H9 (cell line): ENCODE data around the gene SLC6A3. TPM values are rescaled to one million over a fixed set of nuclear protein-coding genes. Genes with fewer than 3 reads are reported as not detected.
"Not testable (repeated sequence)": the region's sequence is repeated elsewhere in the genome, so short reads cannot be mapped to it uniquely, and the experiment has no call there.

Source experiments
- DNase-seq: peaks from one replicate; pipeline ENCODE4 v3.0.0-alpha.2; 2017
- H2AFZ ChIP-seq: one replicate; pipeline ENCODE4 v1.6.1; 2013; ENCODE audit warnings: mild to moderate bottlenecking, low read length, control low read depth, moderate library complexity
- H2AK5ac ChIP-seq: 2 replicates; pipeline ENCODE4 v1.6.1; 2013; ENCODE audit warnings: low read length, control low read depth, mixed read lengths; ENCODE audit not compliant: insufficient read length
- H2BK120ac ChIP-seq: one replicate; pipeline ENCODE4 v1.6.1; 2013; ENCODE audit warnings: low read depth, mild to moderate bottlenecking, low read length, control low read depth, inconsistent platforms; ENCODE audit not compliant: poor library complexity, severe bottlenecking
- H2BK12ac ChIP-seq: 2 replicates; pipeline ENCODE4 v1.6.1; 2013; ENCODE audit warnings: low read length, control low read depth, mixed read lengths, low read depth; ENCODE audit not compliant: insufficient read length
- H2BK15ac ChIP-seq: 2 replicates; pipeline ENCODE4 v1.6.1; 2013; ENCODE audit warnings: low read depth, low read length, control low read depth
- H2BK20ac ChIP-seq: one replicate; pipeline ENCODE4 v1.6.1; 2013; ENCODE audit warnings: low read depth, mild to moderate bottlenecking, low read length, control low read depth, inconsistent platforms; ENCODE audit not compliant: poor library complexity, severe bottlenecking
- H2BK5ac ChIP-seq: 2 replicates; pipeline ENCODE4 v1.6.1; 2013; ENCODE audit warnings: low read length, control low read depth, mixed read lengths; ENCODE audit not compliant: insufficient read length
- H3K14ac ChIP-seq: 2 replicates; pipeline ENCODE4 v1.6.1; 2013; ENCODE audit warnings: low read length, control low read depth; ENCODE audit not compliant: insufficient read depth
- H3K18ac ChIP-seq: 2 replicates; pipeline ENCODE4 v1.6.1; 2013; ENCODE audit warnings: low read depth, mild to moderate bottlenecking, mixed read lengths, low read length, control low read depth; ENCODE audit not compliant: insufficient read length
- H3K23ac ChIP-seq: 2 replicates; pipeline ENCODE4 v1.6.1; 2013; ENCODE audit warnings: low read length, control low read depth, mixed read lengths, low read depth; ENCODE audit not compliant: insufficient read length
- H3K23me2 ChIP-seq: 2 replicates; pipeline ENCODE4 v1.6.1; 2013; ENCODE audit warnings: low read depth, mild to moderate bottlenecking, mixed read lengths, low read length, control low read depth; ENCODE audit not compliant: insufficient read length, poor library complexity, severe bottlenecking
- H3K27ac ChIP-seq: 2 replicates; pipeline ENCODE4 v1.5.1; 2013; ENCODE audit warnings: low read length, control low read depth, mixed read lengths, low read depth; ENCODE audit not compliant: insufficient read length
- H3K27me3 ChIP-seq: 2 replicates; pipeline ENCODE4 v1.6.1; 2013; ENCODE audit warnings: low read length, control low read depth, inconsistent platforms; ENCODE audit not compliant: insufficient read depth
- H3K4ac ChIP-seq: 2 replicates; pipeline ENCODE4 v1.6.1; 2013; ENCODE audit warnings: low read depth, mild to moderate bottlenecking, control low read depth, inconsistent platforms, low read length, moderate library complexity
- H3K4me1 ChIP-seq: 2 replicates; pipeline ENCODE4 v1.6.1; 2013; ENCODE audit warnings: low read length, control low read depth, inconsistent platforms; ENCODE audit not compliant: insufficient read depth
- H3K4me2 ChIP-seq: 2 replicates; pipeline ENCODE4 v1.6.1; 2013; ENCODE audit warnings: low read length, control low read depth, mixed read lengths; ENCODE audit not compliant: insufficient read length, insufficient read depth
- H3K56ac ChIP-seq: 2 replicates; pipeline ENCODE4 v1.6.1; 2013; ENCODE audit warnings: low read depth, mild to moderate bottlenecking, mixed read lengths, low read length, control low read depth; ENCODE audit not compliant: insufficient read length
- H3K79me1 ChIP-seq: 2 replicates; pipeline ENCODE4 v1.6.1; 2013; ENCODE audit warnings: low read depth, mild to moderate bottlenecking, moderate library complexity, low read length, control low read depth, inconsistent platforms; ENCODE audit not compliant: insufficient read depth, poor library complexity, severe bottlenecking
- H3K79me2 ChIP-seq: 2 replicates; pipeline ENCODE4 v1.6.1; 2013; ENCODE audit warnings: low read length, control low read depth, inconsistent platforms; ENCODE audit not compliant: insufficient read depth
- H3K9ac ChIP-seq: 2 replicates; pipeline ENCODE4 v1.6.1; 2013; ENCODE audit warnings: low read length, control low read depth, mixed read lengths; ENCODE audit not compliant: insufficient read length; ENCODE audit errors: extremely low read depth
- H3K9me3 ChIP-seq: one replicate; pipeline ENCODE4 v1.6.1; 2013; ENCODE audit warnings: low read depth, low read length, inconsistent platforms; ENCODE audit not compliant: control insufficient read depth
- H3T11ph ChIP-seq: one replicate; pipeline ENCODE4 v1.6.1; 2013; ENCODE audit warnings: mild to moderate bottlenecking, low read length, control low read depth, inconsistent platforms
- H4K20me1 ChIP-seq: one replicate; pipeline ENCODE4 v1.6.1; 2013; ENCODE audit not compliant: control insufficient read depth, insufficient read length, insufficient read depth
- H4K5ac ChIP-seq: 2 replicates; pipeline ENCODE4 v1.6.1; 2013; ENCODE audit warnings: low read depth, mild to moderate bottlenecking, mixed read lengths, low read length, control low read depth; ENCODE audit not compliant: insufficient read length
- H4K8ac ChIP-seq: replicated peaks from 2 replicates; pipeline ENCODE4 v1.6.1; 2013; ENCODE audit warnings: low read length, control low read depth, mixed read lengths, low read depth; ENCODE audit not compliant: insufficient read length
- H4K91ac ChIP-seq: 2 replicates; pipeline ENCODE4 v1.6.1; 2013; ENCODE audit warnings: low read depth, mild to moderate bottlenecking, moderate library complexity, mixed read lengths, low read length, control low read depth; ENCODE audit not compliant: insufficient read length
- H3K27ac Mint-ChIP-seq, 3 experiments: 2 replicates in 2 of 3; 3 replicates in 1 of 3; pipeline ENCODE4 v1.8.0; 2020 to 2021; ENCODE audit warnings: mixed read lengths in 3 of 3, mild to moderate bottlenecking in 1 of 3, moderate library complexity in 1 of 3
- H3K27me3 Mint-ChIP-seq: 2 replicates; pipeline ENCODE4 v1.8.0; 2021; ENCODE audit warnings: low read depth, mild to moderate bottlenecking, moderate library complexity, mixed read lengths
- H3K36me3 Mint-ChIP-seq, 3 experiments: 2 replicates in 2 of 3; 3 replicates in 1 of 3; pipeline ENCODE4 v1.8.0; 2020 to 2021; ENCODE audit warnings: low read depth in 3 of 3, mixed read lengths in 3 of 3; ENCODE audit not compliant: insufficient read depth in 1 of 3
- H3K4me1 Mint-ChIP-seq, 2 experiments: 2 replicates each; pipeline ENCODE4 v1.8.0; 2020; ENCODE audit warnings: mixed read lengths in 2 of 2
- H3K4me3 Mint-ChIP-seq, 2 experiments: 2 replicates in 1 of 2; 3 replicates in 1 of 2; pipeline ENCODE4 v1.8.0; 2020 to 2021; ENCODE audit warnings: mild to moderate bottlenecking in 2 of 2, mixed read lengths in 2 of 2, moderate library complexity in 1 of 2
- H3K9me3 Mint-ChIP-seq, 2 experiments: 2 replicates in 1 of 2; 3 replicates in 1 of 2; pipeline ENCODE4 v1.8.0; 2020; ENCODE audit warnings: mild to moderate bottlenecking in 2 of 2, mixed read lengths in 2 of 2, moderate library complexity in 1 of 2
- CTCF ChIP-seq: fragments of 200-600 bp; sonication (generic); conservative IDR thresholded peaks from 3 replicates; pipeline ENCODE4 v1.8.0; 2021; ENCODE audit warnings: antibody characterized with exemption, mild to moderate bottlenecking
- WGBS: extraction: QIAGEN DNeasy Blood & Tissue Kit; methylation state at CpG from one replicate; pipeline ENCODE4 v1.1.7; 2013; ENCODE audit warnings: missing lambda C conversion rate, low lambda C conversion rate, mixed read lengths; ENCODE audit not compliant: insufficient read length; ENCODE audit errors: extremely low coverage; 5-methylcytosine and 5-hydroxymethylcytosine counted together
- total RNA-seq: library from RNA; stranded (reverse); gene quantifications from 2 replicates; pipeline ENCODE4 v1.2.1, GENCODE V29; 2021

Gene SLC6A3
- total RNA-seq, 1 experiment from 2014 or later, result 0.61 TPM

- no peaks in the 10 kb centered on the region; the same call in 1 of the 2 replicates for H3K4me1 ChIP-seq
- H3T11ph ChIP-seq, result no peak overlapping the region
- H3K18ac ChIP-seq, result no peak overlapping the region
- no peak overlapping the region for H4K8ac ChIP-seq
- H3K9ac ChIP-seq, result no peak overlapping the region
- no peak overlapping the region for H2AK5ac ChIP-seq
- H4K5ac ChIP-seq, result no peak overlapping the region
- peaks cover 6 to 10% of the 10 kb centered on the region in 2 experiments; a peak in 3 of 4 replicates for H3K4me1 Mint-ChIP-seq
- no peak for DNase-seq
- WGBS, result no CpG with 5 or more reads among the region's 4 CpGs
- H3K9me3 Mint-ChIP-seq, result no peaks in the 10 kb centered on the region
- H3K9me3 ChIP-seq, result no peaks in the 10 kb centered on the region
- no peak overlapping the region for H3K14ac ChIP-seq
- H3K23me2 ChIP-seq, result no peaks in the 10 kb centered on the region
- H3K4me3 Mint-ChIP-seq, result no peak overlapping the region
- H3K23ac ChIP-seq, result no peak overlapping the region
- H3K79me1 ChIP-seq, result no peaks in the 10 kb centered on the region
- H2BK5ac ChIP-seq, result no peak overlapping the region
- no peak overlapping the region for H2BK15ac ChIP-seq
- H2BK120ac ChIP-seq, result no peak overlapping the region
- H3K27me3 Mint-ChIP-seq, result peaks cover 31% of the 10 kb centered on the region
- H3K27me3 ChIP-seq, result no peaks in the 10 kb centered on the region
- TF ChIP-seq CTCF, result no peak
- no peak overlapping the region for H2BK12ac ChIP-seq
- no peak overlapping the region for H4K91ac ChIP-seq
- H4K20me1 ChIP-seq, result no peaks in the 10 kb centered on the region
- H3K27ac Mint-ChIP-seq, result no peak overlapping the region; a peak in 2 of 7 replicates
- H3K4ac ChIP-seq, result no peak overlapping the region
- H2BK20ac ChIP-seq, result no peak overlapping the region
- no peak overlapping the region for H3K56ac ChIP-seq
- H2AFZ ChIP-seq, result no peak overlapping the region
- H3K4me2 ChIP-seq, result no peak overlapping the region
- H3K36me3 Mint-ChIP-seq, result no peaks in the 10 kb centered on the region
- no peaks in the 10 kb centered on the region for H3K79me2 ChIP-seq
- H3K27ac ChIP-seq, result no peak overlapping the region
Measured at GRCh38 chr5:1360861-1361260, 84.4 kb downstream of the SLC6A3 start.

DNA sequence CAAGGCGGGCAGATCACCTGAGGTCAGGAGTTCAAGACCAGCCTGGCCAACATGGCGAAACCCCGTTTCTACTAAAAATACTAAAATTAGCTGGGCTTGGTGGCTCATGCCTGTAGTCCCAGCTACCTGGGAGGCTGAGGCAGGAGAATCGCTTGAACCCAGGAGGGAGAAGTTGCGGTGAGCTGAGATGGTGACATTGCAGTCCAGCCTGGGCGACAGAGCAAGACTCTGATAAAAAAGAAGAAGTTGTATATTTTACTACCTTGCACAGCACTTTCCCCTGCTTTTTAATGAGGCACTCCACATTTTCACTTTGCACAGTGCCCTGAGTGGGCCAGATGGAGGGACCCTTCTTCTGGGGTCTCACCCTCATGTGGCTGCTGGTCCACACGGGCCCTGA is 84.9 kb downstream of the SLC6A3 start:
- not testable (repeated sequence) for H2AK5ac ChIP-seq, H3T11ph ChIP-seq, H3K4me1 ChIP-seq, H3K23me2 ChIP-seq, H3K18ac ChIP-seq, H3K27ac ChIP-seq, H3K14ac ChIP-seq, H3K9ac ChIP-seq, H3K4me3 Mint-ChIP-seq, H3K27me3 ChIP-seq, H3K4me2 ChIP-seq, H2BK5ac ChIP-seq, H3K4ac ChIP-seq, H4K5ac ChIP-seq, H3K27ac Mint-ChIP-seq, H2BK12ac ChIP-seq, H2BK20ac ChIP-seq, H3K79me1 ChIP-seq, H4K8ac ChIP-seq, H4K20me1 ChIP-seq, H2BK15ac ChIP-seq, H3K79me2 ChIP-seq, DNase-seq, H2AFZ ChIP-seq, H2BK120ac ChIP-seq, H4K91ac ChIP-seq, H3K23ac ChIP-seq, H3K9me3 Mint-ChIP-seq, H3K56ac ChIP-seq, H3K9me3 ChIP-seq, H3K36me3 Mint-ChIP-seq
- Mint-ChIP-seq H3K27me3 (peaks cover 31% of the 10 kb centered on the region), H3K4me1 (peaks cover 6 to 10% of the 10 kb centered on the region in 2 experiments; a peak in 3 of 4 replicates)
- no CpG with 5 or more reads among the region's 7 CpGs for whole genome bisulfite sequencing
